ENCODE results near the gene SLC25A33.

- TF ChIP-seq EP300 (IDR thresholded peaks at IDR 0.05), result peak in 1 of 4 donors; percentile 56
- no peak for TF ChIP-seq CTCF (IDR thresholded peaks at IDR 0.05)
Measured at GRCh38 chr1:9561429-9561828, 22.2 kb downstream of the SLC25A33 start.
